HL-60 (cell line): ENCODE data around the gene POLN.

Source experiments
- CTCF ChIP-seq: IDR thresholded peaks from one replicate; pipeline ENCODE4 v1.5.1; 2011; ENCODE audit warnings: low read length, control low read depth, inconsistent platforms; ENCODE audit not compliant: insufficient read depth
- GABPA ChIP-seq: IDR thresholded peaks from 2 replicates; pipeline ENCODE4 v1.6.1; 2012; ENCODE audit warnings: low read depth
- POLR2AphosphoS5 ChIP-seq: IDR thresholded peaks from 2 replicates; pipeline ENCODE4 v1.6.1; 2012; ENCODE audit warnings: low read depth
- REST ChIP-seq: IDR thresholded peaks from 2 replicates; pipeline ENCODE4 v1.6.1; 2012; ENCODE audit warnings: low read depth; ENCODE audit not compliant: insufficient replicate concordance

- TF ChIP-seq CTCF (no peak), POLR2AphosphoS5 (no peak), REST (no peak), GABPA (no peak)
Observed at GRCh38 chr4:2116687-2117400, 125.1 kb downstream of the POLN start.
